RWPE1 (cell line): ENCODE measurements around the gene ZNF469.

Experiments used
- CTCF ChIA-PET: fragments of 350-600 bp; sonication (Branson Sonifier 250); formaldehyde crosslinking; extraction: SDS; loops from one replicate; lab custom pipeline; 2021; lab: Yijun Ruan, JAX
- POLR2A ChIA-PET: fragments of 400-600 bp; formaldehyde crosslinking; extraction: SDS; loops from one replicate; lab custom pipeline; 2020; ENCODE audit warnings: antibody characterized with exemption; ENCODE audit not compliant: low non-redundant PET; lab: Yijun Ruan, JAX
- DNase-seq: peaks from one replicate; pipeline ENCODE4 v3.0.0; 2012; ENCODE audit warnings: low spot score
- H3K27ac ChIP-seq: fragments of 450-650 bp; 2 replicates; pipeline ENCODE4 v1.5.1; 2017
- CTCF ChIP-seq: fragments of 450-650 bp; conservative IDR thresholded peaks from 2 replicates; pipeline ENCODE4 v1.5.1; 2017; ENCODE audit warnings: low read depth, mild to moderate bottlenecking

The ZNF469 gene

GRCh38 chr16:88385831-88386815, 3.4 kb downstream of the ZNF469 start:
- ChIA-PET POLR2A (no interaction called here), CTCF (no interaction called here)
- TF ChIP-seq CTCF: no peak
- DNase-seq: no peak
- H3K27ac ChIP-seq: no peak overlapping the region

GRCh38 chr16:88387180-88387765, 4.5 kb downstream of the ZNF469 start:
- ChIA-PET POLR2A (no interaction called here), CTCF (no interaction called here)
- TF ChIP-seq CTCF: no peak
- DNase-seq: no peak
- H3K27ac ChIP-seq: no peak overlapping the region

- TF ChIP-seq CTCF: no peak
- no peak overlapping the region for H3K27ac ChIP-seq
- no peak for DNase-seq
- CTCF ChIA-PET: interaction anchor here (0.7 kb wide), 2 partner anchors 308 to 457 kb away, joined by 3 read pairs; no protein-coding TSS in a partner anchor
- POLR2A ChIA-PET: no interaction called here
Measured at GRCh38 chr16:88387941-88388627, 5.3 kb downstream of the ZNF469 start.

- ChIA-PET CTCF (interaction anchor here (0.6 kb wide), 1 partner anchor 231 kb away, joined by 3 read pairs; no protein-coding TSS in a partner anchor), POLR2A (no interaction called here)
- H3K27ac ChIP-seq: no peak overlapping the region
- no peak for TF ChIP-seq CTCF
- DNase-seq: no peak
Measured at GRCh38 chr16:88389191-88389590, 6.4 kb downstream of the ZNF469 start.

GRCh38 chr16:88389621-88390160, 6.9 kb downstream of the ZNF469 start:
- DNase-seq: no peak
- no peak overlapping the region for H3K27ac ChIP-seq
- ChIA-PET POLR2A (no interaction called here), CTCF (no interaction called here)
- TF ChIP-seq CTCF: no peak

GRCh38 chr16:88390265-88390664, 7.5 kb downstream of the ZNF469 start:
- CTCF ChIA-PET: no interaction called here
- TF ChIP-seq CTCF: no peak

More at GRCh38 chr16:88390265-88390664, 7.5 kb downstream of the ZNF469 start:
- POLR2A ChIA-PET: no interaction called here
- no peak overlapping the region for H3K27ac ChIP-seq
- no peak for DNase-seq
